GM12892 (cell line): ENCODE results near the gene ARID1B.

ENCODE experiments used
- POLR2A ChIP-seq: IDR thresholded peaks from 2 replicates; pipeline ENCODE4 v1.6.1; 2011; ENCODE audit warnings: low read depth, low read length, control low read depth
- POLR2AphosphoS5 ChIP-seq: IDR thresholded peaks from 2 replicates; pipeline ENCODE4 v1.6.1; 2011; ENCODE audit warnings: low read depth, low read length, control low read depth
- TAF1 ChIP-seq: IDR thresholded peaks from 2 replicates; pipeline ENCODE4 v1.6.1; 2011; ENCODE audit warnings: low read depth, mild to moderate bottlenecking, control low read depth, low read length, borderline replicate concordance

GRCh38 chr6:157125531-157125930 is 348.4 kb downstream of the ARID1B start:
- TF ChIP-seq TAF1: no peak
- TF ChIP-seq POLR2AphosphoS5: no peak
- TF ChIP-seq POLR2A: no peak
